K562 (cell line): ENCODE measurements around the gene HEPHL1. TPM values are rescaled to one million over a fixed set of nuclear protein-coding genes. Genes with fewer than 3 reads are reported as not detected.

ENCODE experiments used
- ATAC-seq: fragments of 200-7000 bp; cut with Tn5 transposase; 3 replicates; pipeline ENCODE4 v1.9.1; 2020; ENCODE audit warnings: moderate library complexity
- BruUV-seq: library from RNA; stranded (reverse); fragments of 400-500 nt; replicated peaks from 2 replicates; lab custom pipeline; 2021; lab: Mats Ljungman, UMichigan
- CTCF ChIA-PET: fragments of 300-600 bp; formaldehyde crosslinking; extraction: SDS; loops from one replicate; lab custom pipeline; 2021; ENCODE audit warnings: low intra/inter-chr PET ratio; lab: Yijun Ruan, JAX
- POLR2A ChIA-PET: fragments of 300-600, 350-650 bp; sonication (Branson Sonifier 250); formaldehyde crosslinking; extraction: SDS; loops from one replicate; lab custom pipeline; 2021; ENCODE audit warnings: antibody characterized with exemption, inconsistent platforms; lab: Yijun Ruan, JAX
- DNase-seq, 4 experiments: peaks; one replicate each; pipeline versions ENCODE4 v3.0.0 to v3.0.0-alpha.2; 2011 to 2018; ENCODE audit warnings: low spot score in 3 of 4, mixed read lengths in 3 of 4; ENCODE audit errors: extremely low read depth in 1 of 4
- FAIRE-seq: peaks from 2 replicates; lab custom pipeline; 2011; peaks lifted over from hg19 to GRCh38; lab: Jason Lieb, UNC
- H2AFZ ChIP-seq: 2 replicates; pipeline ENCODE4 v1.6.0; 2011; ENCODE audit warnings: low read depth, low read length, control low read depth, inconsistent platforms
- H3K27ac ChIP-seq: fragments of 200-600 bp; 3 replicates; pipeline ENCODE4 v1.8.0; 2011; ENCODE audit warnings: low read depth, mild to moderate bottlenecking, control low read depth, inconsistent platforms, low read length, moderate library complexity, mixed read lengths; ENCODE audit errors: extremely low read depth
- H3K27me3 ChIP-seq, 2 experiments: fragments of 300-600 bp in 1 of 2; 2 replicates in 1 of 2; 3 replicates in 1 of 2; pipeline versions ENCODE4 v1.6.0 to v1.8.0; 2011; ENCODE audit warnings: inconsistent platforms in 2 of 2, low read length in 2 of 2, mild to moderate bottlenecking in 1 of 2, mixed read lengths in 1 of 2, moderate library complexity in 1 of 2; ENCODE audit not compliant: control insufficient read depth in 2 of 2, insufficient read depth in 2 of 2
- H3K36me3 ChIP-seq: fragments of 300-600 bp; 3 replicates; pipeline ENCODE4 v1.8.0; 2011; ENCODE audit warnings: mild to moderate bottlenecking, low read length, inconsistent platforms; ENCODE audit not compliant: control insufficient read depth, insufficient read depth
- H3K4me1 ChIP-seq, 2 experiments: fragments of 200-600 bp in 1 of 2; replicated peaks in 1 of 2; 2 replicates in 1 of 2; 3 replicates in 1 of 2; pipeline versions ENCODE4 v1.5.1 to v1.8.0; 2011; ENCODE audit warnings: inconsistent platforms in 2 of 2, low read length in 2 of 2, mild to moderate bottlenecking in 1 of 2, mixed read lengths in 1 of 2, moderate library complexity in 1 of 2; ENCODE audit not compliant: control insufficient read depth in 2 of 2, insufficient read depth in 2 of 2
- H3K4me2 ChIP-seq: 2 replicates; pipeline ENCODE4 v1.6.1; 2011; ENCODE audit warnings: low read length, control low read depth, inconsistent platforms, mixed read lengths; ENCODE audit not compliant: insufficient read depth
- H3K4me3 ChIP-seq: fragments of 200-600 bp; sonication (generic), shearing (Covaris generic); 2 replicates; pipeline ENCODE4 v1.5.1; 2016; ENCODE audit warnings: control low read depth, inconsistent platforms
- H3K79me2 ChIP-seq: fragments of 200-600 bp; 3 replicates; pipeline ENCODE4 v1.8.0; 2011; ENCODE audit warnings: low read length, inconsistent platforms; ENCODE audit not compliant: control insufficient read depth, insufficient read depth
- H3K9ac ChIP-seq, 2 experiments: 2 replicates each; pipeline versions ENCODE4 v1.6.0 to v1.6.1; 2011; ENCODE audit warnings: low read depth in 2 of 2, low read length in 2 of 2, control low read depth in 1 of 2, inconsistent platforms in 1 of 2, mild to moderate bottlenecking in 1 of 2, mixed read lengths in 1 of 2; ENCODE audit not compliant: insufficient read depth in 1 of 2
- H3K9me1 ChIP-seq: one replicate; pipeline ENCODE4 v1.6.0; 2011; ENCODE audit warnings: inconsistent platforms, mild to moderate bottlenecking, low read length, moderate library complexity; ENCODE audit not compliant: control insufficient read depth, insufficient read depth
- H3K9me3 ChIP-seq: replicated peaks from 2 replicates; pipeline ENCODE4 v1.5.1; 2011; ENCODE audit warnings: low read depth, low read length, inconsistent platforms; ENCODE audit not compliant: control insufficient read depth, insufficient read depth
- H4K20me1 ChIP-seq: replicated peaks from 2 replicates; pipeline ENCODE4 v1.6.1; 2011; ENCODE audit warnings: low read length, inconsistent platforms, mixed read lengths; ENCODE audit not compliant: control insufficient read depth, insufficient read depth
- ARID3B ChIP-seq: fragments of 250-450 bp; sonication (Bioruptor Pico); IDR thresholded peaks from 2 replicates; pipeline ENCODE4 v1.4.0; 2020; ENCODE audit warnings: borderline replicate concordance
- BHLHE40 ChIP-seq: IDR thresholded peaks from 2 replicates; pipeline ENCODE4 v1.6.1; 2011; ENCODE audit warnings: low read length, improper control_type of control experiment
- CBFA2T3 ChIP-seq: fragments of 450-650 bp; IDR thresholded peaks from 2 replicates; pipeline ENCODE4 v1.6.1; 2017
- CREBBP ChIP-seq: IDR thresholded peaks from one replicate; pipeline ENCODE4 v1.6.1; 2012; ENCODE audit warnings: low read depth, mild to moderate bottlenecking, control low read depth, inconsistent platforms, low read length
- FOSL1 ChIP-seq: fragments of 200-800 bp; sonication (Bioruptor generic); conservative IDR thresholded peaks from 2 replicates; pipeline ENCODE4 v1.6.1; 2016; ENCODE audit warnings: missing genetic modification characterization, missing compliant biosample characterization
- PHF8 ChIP-seq: fragments of 200-600 bp; sonication (generic); IDR thresholded peaks from 2 replicates; pipeline ENCODE4 v1.6.1; 2012; ENCODE audit warnings: mixed run types, mild to moderate bottlenecking, inconsistent platforms, low read length, moderate library complexity, borderline replicate concordance
- ZNF77 ChIP-seq: fragments of 250-450 bp; sonication (Bioruptor Pico); IDR thresholded peaks from 2 replicates; pipeline ENCODE4 v1.5.0; 2020
- ZSCAN29 ChIP-seq: fragments of 450-650 bp; IDR thresholded peaks from 2 replicates; pipeline ENCODE4 v1.6.1; 2017
- WGBS: fragments of 100-300 bp; shearing (Covaris generic); methylation state at CpG from one replicate; pipeline ENCODE4 v1.1.6; 2016; ENCODE audit warnings: low coverage, mixed read lengths; ENCODE audit not compliant: insufficient coverage; ENCODE audit errors: missing lambda C conversion rate; 5-methylcytosine and 5-hydroxymethylcytosine counted together
- in situ Hi-C: fragments of 300-500 bp; cut with MboI; formaldehyde crosslinking; loops from 4 replicates; pipeline ENCODE4 v1.15.0; 2018; ENCODE audit warnings: inconsistent platforms, mixed read lengths
- intact Hi-C: fragments of 100-400 bp; cut with micrococcal nuclease; formaldehyde crosslinking; loops from 2 replicates; pipeline ENCODE4 v1.14.2; 2022
- polyA plus RNA-seq, 8 experiments: library from polyadenylated mRNA; depleted of rRNA in 4 of 8; stranded (reverse) in 5 of 8; unstranded in 3 of 8; fragments of >200 nt; fragmentation: Nextera tagmentation in 2 of 8; fragmentation: Illumina TruSeq in 1 of 8; extraction: Ambion mirVana in 2 of 8; extraction: Trizol in 1 of 8; gene quantifications; 2 replicates each; pipeline versions ENCODE4 v1.2.1 to v1.2.3, GENCODE V29; 2011 to 2014; ENCODE audit warnings: inconsistent platforms in 1 of 8, missing spikeins in 1 of 8
- total RNA-seq, 7 experiments: library from RNA; depleted of rRNA in 6 of 7; stranded (reverse); fragments of >200 nt in 6 of 7; fragmentation: Illumina TruSeq in 2 of 7; extraction: Trizol in 2 of 7; gene quantifications; 2 replicates each; pipeline versions ENCODE4 v1.2.1 to v1.2.3, GENCODE V29; 2011 to 2021; ENCODE audit warnings: low replicate concordance in 1 of 7

Gene HEPHL1
- total and polyA plus RNA-seq, 9 of the 15 experiments (the other 6 are each of a cell fraction or from before 2014, with no cell fraction given), result 0.01 TPM; not detected in 8

- intact Hi-C loops, result no loop called here
- peaks cover 0 to 2% of the 10 kb centered on the region in 2 experiments; a peak in 1 of 5 replicates for H3K4me1 ChIP-seq
- POLR2A ChIA-PET, result no interaction called here
- no peak overlapping the region for H3K4me3 ChIP-seq
- in situ Hi-C loops, result no loop called here
- H4K20me1 ChIP-seq, result no peaks in the 10 kb centered on the region
- FAIRE-seq (no peak), ATAC-seq (peak; percentile 54; the same call in 2 of the 3 replicates), DNase-seq (peak in 1 of 4 experiments; percentile 6)
- no peaks in the 10 kb centered on the region for H3K79me2 ChIP-seq
- no peak overlapping the region for H3K27ac ChIP-seq
- no peaks in the 10 kb centered on the region for H3K36me3 ChIP-seq
- 0 out of 2 replicates have a peak overlapping the region, but pooled peaks have one; percentile 44 for H2AFZ ChIP-seq
- CTCF ChIA-PET, result no interaction called here
- no peaks in the 10 kb centered on the region for H3K9me3 ChIP-seq
- H3K9me1 ChIP-seq, result no peaks in the 10 kb centered on the region
- WGBS, result 7% methylated on average over 3 of the region's 3 CpGs
- peak overlapping the region; percentile 11; the same call in 1 of the 2 replicates for H3K4me2 ChIP-seq
- H3K27me3 ChIP-seq, result peaks cover 2 to 3% of the 10 kb centered on the region in 2 experiments; a peak in 2 of 5 replicates
- H3K9ac ChIP-seq, result no peak overlapping the region
- no TSS peak for BruUV-seq
- TF ChIP-seq PHF8 (no peak), CBFA2T3 (peak; percentile 27; the same call in 1 of the 2 replicates)
Measured at GRCh38 chr11:94066901-94067429, 45.8 kb downstream of the HEPHL1 start.

DNA sequence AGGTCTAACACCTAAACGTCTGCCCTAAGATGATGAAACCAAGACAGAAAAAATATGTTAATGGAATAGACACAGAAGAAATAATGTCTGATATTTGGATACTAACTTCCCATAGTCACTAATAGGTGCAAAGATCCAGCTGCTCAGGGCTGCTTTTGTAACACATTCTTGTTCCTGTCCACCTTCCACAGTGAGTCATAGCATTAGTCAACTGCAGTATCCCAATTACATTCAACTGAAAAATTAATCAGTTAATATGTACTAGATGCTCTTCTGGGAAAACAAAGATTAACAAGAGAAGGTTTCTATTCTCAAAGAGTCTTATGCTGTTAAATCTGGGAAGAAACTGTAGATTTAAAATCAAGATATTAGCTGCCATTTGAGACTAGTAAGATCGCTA lies 47.6 kb downstream of the HEPHL1 start:
- Histone ChIP-seq H3K9ac (no peak overlapping the region), H3K9me3 (no peaks in the 10 kb centered on the region), H3K4me2 (no peak overlapping the region), H3K9me1 (no peaks in the 10 kb centered on the region), H2AFZ (no peak overlapping the region), H3K27me3 (peaks cover 0 to 2% of the 10 kb centered on the region in 2 experiments; a peak in 2 of 5 replicates), H4K20me1 (no peaks in the 10 kb centered on the region), H3K36me3 (no peaks in the 10 kb centered on the region), H3K27ac (no peak overlapping the region), H3K4me3 (no peak overlapping the region), H3K4me1 (peaks cover 0 to 2% of the 10 kb centered on the region in 2 experiments; a peak in 1 of 5 replicates), H3K79me2 (no peaks in the 10 kb centered on the region)
- ChIA-PET CTCF (no interaction called here), POLR2A (no interaction called here)
- no peak for TF ChIP-seq ARID3B (CRISPR knock-in tag)
- TF ChIP-seq FOSL1, result 0 out of 2 replicates have a peak, but pooled peaks have one; percentile 23
- no peak for TF ChIP-seq BHLHE40
- TF ChIP-seq ZNF77, result no peak
- TF ChIP-seq ZSCAN29, result no peak
- no peak for TF ChIP-seq CREBBP
- no peak for FAIRE-seq
- no TSS peak for BruUV-seq
- intact Hi-C loops (no loop called here), in situ Hi-C loops (no loop called here)
- ATAC-seq, result no peak
- WGBS, result 14% methylated on average over 2 of the region's 2 CpGs
- no peak for DNase-seq
